Activated CD8-positive, alpha-beta memory T cell treated with anti-CD3 and anti-CD28 coated beads for 4 hours (primary cell): ENCODE results near the gene KAT5.
"Not testable (repeated sequence)": the region's sequence is repeated elsewhere in the genome, so short reads cannot be mapped to it uniquely, and the experiment has no call there.

Experiments used
- DNase-seq, 2 donors: peaks; one replicate each; pipeline ENCODE4 v3.0.0-alpha.2; 2020; ENCODE audit warnings: low read depth in 2 of 2

KAT5 gene

GRCh38 chr11:65709661-65710060, 2.4 kb upstream of the KAT5 start:
- DNase-seq = no peak

- no peak for DNase-seq
Observed at GRCh38 chr11:65710421-65710820, 1.6 kb upstream of the KAT5 start.

DNA sequence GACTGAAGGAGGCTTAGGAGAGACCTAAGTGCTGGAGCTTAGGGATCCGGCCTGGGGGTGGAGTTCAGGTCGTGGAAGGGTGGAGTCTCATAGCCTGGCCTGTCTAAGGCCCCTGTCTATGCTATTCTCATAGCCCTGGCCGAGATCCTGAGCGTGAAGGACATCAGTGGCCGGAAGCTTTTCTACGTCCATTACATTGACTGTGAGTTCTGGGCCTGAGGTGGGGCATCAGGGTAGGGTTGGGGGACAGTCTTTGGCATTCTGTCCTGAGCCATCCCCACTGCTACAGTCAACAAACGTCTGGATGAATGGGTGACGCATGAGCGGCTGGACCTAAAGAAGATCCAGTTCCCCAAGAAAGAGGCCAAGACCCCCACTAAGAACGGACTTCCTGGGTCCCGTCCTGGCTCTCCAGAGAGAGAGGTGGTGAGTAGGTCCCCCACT, 603 bp downstream of the KAT5 start:
- no peak for DNase-seq

GRCh38 chr11:65713212-65713969, 1.3 kb downstream of the KAT5 start:
- DNase-seq = no peak

DNA sequence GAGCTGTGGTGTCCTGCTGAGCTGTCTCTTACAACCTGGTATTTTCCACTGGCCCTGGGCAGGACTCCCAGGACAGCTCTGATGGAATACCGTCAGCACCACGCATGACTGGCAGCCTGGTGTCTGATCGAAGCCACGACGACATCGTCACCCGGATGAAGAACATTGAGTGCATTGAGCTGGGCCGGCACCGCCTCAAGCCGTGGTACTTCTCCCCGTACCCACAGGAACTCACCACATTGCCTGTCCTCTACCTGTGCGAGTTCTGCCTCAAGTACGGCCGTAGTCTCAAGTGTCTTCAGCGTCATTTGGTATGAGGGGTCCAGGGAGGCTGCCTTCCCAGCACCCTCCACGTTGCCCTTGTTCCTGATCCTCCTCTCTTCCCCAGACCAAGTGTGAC, 2.4 kb downstream of the KAT5 start:
- no peak for DNase-seq

- no peak for DNase-seq
Observed at GRCh38 chr11:65716302-65716701, 4.2 kb downstream of the KAT5 start.

DNA sequence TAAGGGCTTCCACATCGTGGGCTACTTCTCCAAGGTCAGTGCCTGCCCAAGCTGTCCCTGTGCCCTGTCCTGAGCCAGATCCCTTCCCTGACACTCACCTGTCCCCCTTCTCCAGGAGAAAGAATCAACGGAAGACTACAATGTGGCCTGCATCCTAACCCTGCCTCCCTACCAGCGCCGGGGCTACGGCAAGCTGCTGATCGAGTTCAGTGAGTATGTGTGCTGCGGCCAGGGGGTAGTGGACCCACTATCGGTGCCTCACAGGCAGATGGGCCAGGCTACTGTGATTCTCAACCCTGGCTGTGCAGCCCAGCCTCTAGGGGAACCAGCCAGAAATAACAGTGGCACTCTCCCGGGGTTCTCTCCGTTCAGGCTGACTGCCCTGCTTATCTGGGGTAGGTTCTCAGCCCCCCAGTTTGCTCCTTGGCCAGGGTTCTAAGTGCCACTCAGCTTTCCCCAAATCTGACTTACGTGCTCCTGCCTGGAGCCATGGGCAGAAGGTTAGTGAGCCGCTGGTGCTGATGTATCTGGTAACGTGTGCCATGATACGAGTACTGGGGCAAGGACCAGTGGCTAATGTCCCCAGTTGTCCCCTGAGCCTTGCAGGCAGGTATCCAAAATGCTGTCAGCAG, 4.8 kb downstream of the KAT5 start:
- no peak for DNase-seq

DNA sequence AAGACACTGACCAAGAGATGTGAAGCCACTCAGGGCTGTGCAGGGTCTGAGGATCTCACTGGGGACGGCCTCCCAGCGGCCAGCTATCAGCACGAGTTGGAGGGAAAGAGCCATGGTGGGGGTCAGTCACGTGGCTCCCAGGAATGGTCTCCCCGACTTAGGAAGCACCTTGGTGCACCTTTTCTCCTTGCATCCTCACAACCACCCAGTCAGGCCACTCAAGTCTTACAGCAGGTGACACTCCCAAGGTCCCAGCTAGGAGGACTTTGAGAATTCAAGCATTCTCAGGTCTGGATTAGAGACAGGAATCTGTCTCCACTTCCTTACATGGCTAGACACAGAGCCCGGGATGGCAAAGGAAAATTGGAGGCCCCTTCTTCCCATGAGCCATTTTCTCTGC, 5.9 kb downstream of the KAT5 start:
- no peak for DNase-seq

- DNase-seq = no peak
Observed at GRCh38 chr11:65718531-65718930, 6.5 kb downstream of the KAT5 start.

- DNase-seq = no peak
Observed at GRCh38 chr11:65718964-65719492, 7.0 kb downstream of the KAT5 start.

DNA sequence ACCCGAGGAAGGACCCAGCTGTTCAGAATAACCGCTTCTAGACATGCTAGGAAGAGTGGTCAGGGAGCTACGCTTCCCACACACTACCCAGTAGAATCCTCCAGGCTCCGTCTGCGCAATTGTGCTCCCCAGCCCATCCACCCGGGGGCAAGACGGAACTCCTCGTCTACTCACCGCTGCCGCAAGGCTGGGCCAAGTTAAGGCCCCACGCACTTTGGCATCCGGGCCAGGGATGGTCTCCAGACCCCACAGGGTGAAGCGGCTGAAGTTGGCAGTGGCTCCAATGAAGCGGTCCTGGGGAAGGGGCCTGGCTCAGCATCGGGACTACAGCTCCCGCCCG, 7.8 kb downstream of the KAT5 start:
- DNase-seq = no peak

GRCh38 chr11:65720211-65720934, 8.3 kb downstream of the KAT5 start, which contains the start of gene RNASEH2C:
RNASEH2C (minus strand) TSS chr11:65720798; CDS start chr11:65720758, 40 bp downstream.
- DNase-seq = peak; percentile 37 to 57

DNA sequence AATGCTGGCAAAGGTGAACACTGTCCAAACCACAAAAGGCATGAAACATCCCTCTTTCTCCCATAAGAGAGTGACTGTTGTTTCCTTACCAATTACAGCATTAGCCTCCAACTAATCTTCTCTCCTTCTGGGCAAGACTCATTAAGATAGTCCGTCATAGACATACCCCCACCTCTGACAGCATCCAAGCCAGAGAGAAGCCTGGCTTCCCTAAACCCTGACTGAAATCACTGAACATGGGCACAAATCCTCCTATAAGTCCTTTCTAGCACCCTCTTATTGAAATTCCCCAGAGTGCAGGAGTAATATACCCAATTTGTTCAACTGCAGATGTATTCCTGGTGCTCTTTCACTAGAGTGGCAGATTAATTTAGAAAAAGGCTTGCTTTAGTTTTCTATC, 10.2 kb downstream of the KAT5 start:
- no peak for DNase-seq

- DNase-seq = no peak
Observed at GRCh38 chr11:65726660-65727059, 14.6 kb downstream of the KAT5 start.

GRCh38 chr11:65727865-65728264, 15.8 kb downstream of the KAT5 start:
- DNase-seq = no peak

- no peak for DNase-seq
Observed at GRCh38 chr11:65730461-65730860, 18.4 kb downstream of the KAT5 start.

DNA sequence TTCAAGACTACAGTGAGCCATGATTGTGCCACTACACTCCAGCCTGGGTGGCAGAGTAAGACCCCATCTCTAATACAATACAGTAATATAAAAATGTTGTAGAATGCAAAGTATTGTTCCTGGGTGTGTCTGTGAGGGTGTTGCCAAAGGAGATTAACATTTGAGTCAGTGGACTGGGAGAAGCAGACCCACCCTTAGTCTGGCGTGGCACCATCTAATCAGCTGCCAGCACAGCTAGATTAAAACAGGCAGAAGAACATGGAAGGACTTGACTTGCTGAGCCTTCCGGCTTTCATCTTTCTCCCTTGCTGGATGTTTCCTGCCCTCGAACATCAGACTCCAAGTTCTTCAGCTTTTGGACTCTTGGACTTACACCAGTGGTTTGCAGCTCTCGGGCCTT, 23.1 kb downstream of the KAT5 start:
- DNase-seq = not testable (repeated sequence)

DNA sequence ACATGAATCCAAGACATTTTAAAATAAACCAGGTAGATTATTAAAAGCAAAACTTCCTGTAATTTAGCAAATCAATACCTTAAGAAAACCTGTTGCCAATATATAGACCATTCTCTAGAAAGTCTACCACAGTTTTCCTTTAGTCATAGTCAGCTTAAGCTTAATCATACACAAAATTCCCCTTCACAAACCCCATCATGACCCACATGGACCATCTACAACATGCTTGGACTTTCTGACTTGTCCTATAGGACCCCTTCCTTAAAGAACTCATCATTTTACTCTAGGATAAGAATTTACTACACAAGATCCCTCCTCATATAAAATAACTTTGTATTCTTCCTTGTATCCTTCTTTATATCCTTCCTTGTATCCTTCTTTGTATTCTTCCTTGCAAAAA, 24.8 kb downstream of the KAT5 start:
- DNase-seq = no peak

DNA sequence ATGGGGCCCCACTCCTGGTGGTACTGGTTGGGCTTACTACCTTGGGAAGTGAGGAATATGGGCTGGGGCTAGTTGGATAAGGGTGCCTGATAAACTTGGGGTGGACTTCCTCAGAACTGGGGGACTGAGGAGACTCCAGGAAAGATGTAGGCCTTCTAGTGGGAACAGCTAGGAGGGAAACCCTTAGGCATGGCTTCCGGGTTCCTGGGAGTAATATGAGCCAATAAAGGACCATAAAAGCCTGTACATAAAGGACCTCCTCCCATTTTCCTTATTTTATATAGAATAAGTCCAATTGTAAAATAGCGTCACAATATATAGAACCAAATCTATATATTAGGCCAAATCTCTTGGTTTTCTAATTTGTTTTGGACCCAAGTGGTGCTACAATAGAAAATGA, 27.0 kb downstream of the KAT5 start:
- no peak for DNase-seq

DNA sequence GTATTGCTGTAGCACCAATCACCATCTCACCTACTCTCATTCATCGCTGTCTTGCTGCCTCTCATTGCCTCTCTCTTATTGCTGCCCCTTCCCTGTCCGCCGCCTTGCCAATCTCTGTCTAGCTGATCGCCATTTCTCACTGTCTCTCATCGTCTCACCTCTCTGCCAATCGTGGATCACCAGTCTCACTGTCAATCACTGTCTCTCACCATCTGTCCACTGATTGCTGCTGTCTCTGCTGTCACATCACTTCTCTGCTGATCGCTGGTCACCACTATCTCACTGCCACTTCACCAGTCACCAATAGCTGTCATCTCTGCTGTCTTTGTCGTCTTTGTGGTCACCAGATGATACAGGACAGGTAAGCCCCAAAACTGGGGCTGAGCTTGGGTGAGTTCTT, 29.1 kb downstream of the KAT5 start:
- DNase-seq = no peak

GRCh38 chr11:65742353-65742752, 30.3 kb downstream of the KAT5 start:
- no peak for DNase-seq

- DNase-seq = no peak
Observed at GRCh38 chr11:65743681-65744025, 31.6 kb downstream of the KAT5 start.
